Mammary epithelial cell (primary cell): ENCODE measurements around the gene NHLRC2.

Experiments
- EZH2 ChIP-seq: IDR thresholded peaks from 2 replicates; pipeline ENCODE4 v1.6.1; 2012; ENCODE audit warnings: low read length, inconsistent platforms, borderline replicate concordance
- TF ChIP-seq, protein P1 (sequence below), 2 donors: IDR thresholded peaks in 1 of 2; conservative IDR thresholded peaks in 1 of 2; 2 replicates each; pipeline ENCODE4 v1.5.1; 2011 to 2012; ENCODE audit warnings: inconsistent platforms in 2 of 2, low read length in 2 of 2, mild to moderate bottlenecking in 2 of 2, control low read depth in 1 of 2, low read depth in 1 of 2; ENCODE audit not compliant: insufficient read depth in 1 of 2; ENCODE audit errors: extremely low read depth in 1 of 2

DNA sequence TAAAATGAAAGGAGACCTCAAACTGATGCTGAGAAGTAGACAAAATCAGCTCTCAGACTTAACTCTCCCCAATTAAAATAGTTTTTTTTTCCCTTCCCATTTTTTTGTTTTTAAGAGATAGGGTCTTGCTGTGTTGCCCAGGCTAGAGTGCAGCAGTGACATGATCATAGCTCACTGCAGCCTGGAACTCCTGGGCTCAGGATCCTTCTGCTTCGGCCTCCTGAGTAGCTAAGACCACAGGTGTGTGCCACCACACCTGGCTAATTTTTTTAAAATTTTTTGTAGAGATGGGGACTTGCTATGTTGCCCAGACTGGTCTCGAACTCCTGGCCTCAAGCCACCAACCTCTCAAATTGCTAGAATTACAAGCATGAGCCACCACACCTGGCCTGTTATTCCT, 61.1 kb downstream of the NHLRC2 start:
- no peak for TF ChIP-seq EZH2
- TF ChIP-seq, protein P1, sequence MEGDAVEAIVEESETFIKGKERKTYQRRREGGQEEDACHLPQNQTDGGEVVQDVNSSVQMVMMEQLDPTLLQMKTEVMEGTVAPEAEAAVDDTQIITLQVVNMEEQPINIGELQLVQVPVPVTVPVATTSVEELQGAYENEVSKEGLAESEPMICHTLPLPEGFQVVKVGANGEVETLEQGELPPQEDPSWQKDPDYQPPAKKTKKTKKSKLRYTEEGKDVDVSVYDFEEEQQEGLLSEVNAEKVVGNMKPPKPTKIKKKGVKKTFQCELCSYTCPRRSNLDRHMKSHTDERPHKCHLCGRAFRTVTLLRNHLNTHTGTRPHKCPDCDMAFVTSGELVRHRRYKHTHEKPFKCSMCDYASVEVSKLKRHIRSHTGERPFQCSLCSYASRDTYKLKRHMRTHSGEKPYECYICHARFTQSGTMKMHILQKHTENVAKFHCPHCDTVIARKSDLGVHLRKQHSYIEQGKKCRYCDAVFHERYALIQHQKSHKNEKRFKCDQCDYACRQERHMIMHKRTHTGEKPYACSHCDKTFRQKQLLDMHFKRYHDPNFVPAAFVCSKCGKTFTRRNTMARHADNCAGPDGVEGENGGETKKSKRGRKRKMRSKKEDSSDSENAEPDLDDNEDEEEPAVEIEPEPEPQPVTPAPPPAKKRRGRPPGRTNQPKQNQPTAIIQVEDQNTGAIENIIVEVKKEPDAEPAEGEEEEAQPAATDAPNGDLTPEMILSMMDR (conservative IDR thresholded peaks at IDR 0.05 in 1 of 2, IDR thresholded peaks at IDR 0.05 in 1 of 2; ENCODE audit: extremely low read depth in 1 of 2, insufficient read depth in 1 of 2, low read depth in 1 of 2, low read length in 2 of 2), result no peak
